GM12891 (cell line): ENCODE measurements around the gene STAM.

Experiments
- PAX5 ChIP-seq: IDR thresholded peaks from 2 replicates; pipeline ENCODE4 v1.6.1; 2011; ENCODE audit warnings: low read length, moderate library complexity, mild to moderate bottlenecking; ENCODE audit not compliant: insufficient read depth, severe bottlenecking
- POLR2A ChIP-seq: IDR thresholded peaks from 2 replicates; pipeline ENCODE4 v1.6.1; 2011; ENCODE audit warnings: low read depth, low read length, control low read depth
- POLR2AphosphoS5 ChIP-seq: IDR thresholded peaks from 2 replicates; pipeline ENCODE4 v1.6.1; 2011; ENCODE audit warnings: low read depth, low read length, control low read depth

DNA sequence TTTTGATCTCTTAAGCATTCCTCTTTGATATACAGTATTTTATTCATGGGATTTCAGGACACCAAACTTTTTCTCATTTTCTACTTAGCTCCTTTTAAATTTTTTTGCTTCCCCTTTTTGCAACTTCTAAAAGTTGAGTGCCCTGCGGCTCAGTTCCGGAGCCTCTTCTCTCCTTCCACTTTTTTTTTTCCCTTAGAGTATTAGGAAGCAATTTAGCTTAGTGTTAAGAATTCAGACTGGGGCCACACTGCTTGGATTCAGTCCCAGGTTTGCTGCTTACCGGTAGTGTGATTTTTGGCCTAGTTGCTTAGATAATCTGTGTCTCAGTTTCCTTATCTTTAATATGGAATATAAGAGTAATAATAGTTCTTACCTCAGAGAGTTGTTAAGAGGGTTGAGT lies 3.4 kb downstream of the STAM start:
- no peak for TF ChIP-seq POLR2AphosphoS5
- no peak for TF ChIP-seq POLR2A
- TF ChIP-seq PAX5 = no peak
